NT2/D1 (cell line): ENCODE data around the gene SLC39A11.

Source experiments
- DNase-seq: peaks from one replicate; pipeline ENCODE4 v3.0.0-alpha.2; 2011; ENCODE audit warnings: low read depth, low spot score
- H3K27me3 ChIP-seq: 2 replicates; pipeline ENCODE4 v1.6.0; 2011; ENCODE audit warnings: mild to moderate bottlenecking; ENCODE audit not compliant: insufficient read length, insufficient read depth
- H3K36me3 ChIP-seq: 2 replicates; pipeline ENCODE4 v1.6.1; 2011; ENCODE audit warnings: mild to moderate bottlenecking, low read length, mixed read lengths; ENCODE audit not compliant: insufficient read depth, insufficient read length
- H3K4me1 ChIP-seq: 2 replicates; pipeline ENCODE4 v1.5.1; 2011; ENCODE audit not compliant: insufficient read depth, insufficient read length
- H3K4me3 ChIP-seq: 2 replicates; pipeline ENCODE4 v1.5.1; 2011; ENCODE audit warnings: low read depth; ENCODE audit not compliant: insufficient read length
- H3K9ac ChIP-seq: 2 replicates; pipeline ENCODE4 v1.6.0; 2011; ENCODE audit warnings: low read depth; ENCODE audit not compliant: insufficient read length
- H3K9me3 ChIP-seq: 2 replicates; pipeline ENCODE4 v1.5.1; 2011; ENCODE audit warnings: mild to moderate bottlenecking, low read length; ENCODE audit not compliant: insufficient read depth
- SUZ12 ChIP-seq: IDR thresholded peaks from 2 replicates; pipeline ENCODE4 v1.6.1; 2011; ENCODE audit not compliant: insufficient read length, insufficient read depth; ENCODE audit errors: extremely low read depth
- YY1 ChIP-seq: IDR thresholded peaks from 2 replicates; pipeline ENCODE4 v1.6.1; 2011; ENCODE audit not compliant: insufficient read length, insufficient read depth
- ZNF274 ChIP-seq: IDR thresholded peaks from 2 replicates; pipeline ENCODE4 v1.6.1; 2011; ENCODE audit warnings: mild to moderate bottlenecking, low read depth, low read length

The SLC39A11 gene

DNA sequence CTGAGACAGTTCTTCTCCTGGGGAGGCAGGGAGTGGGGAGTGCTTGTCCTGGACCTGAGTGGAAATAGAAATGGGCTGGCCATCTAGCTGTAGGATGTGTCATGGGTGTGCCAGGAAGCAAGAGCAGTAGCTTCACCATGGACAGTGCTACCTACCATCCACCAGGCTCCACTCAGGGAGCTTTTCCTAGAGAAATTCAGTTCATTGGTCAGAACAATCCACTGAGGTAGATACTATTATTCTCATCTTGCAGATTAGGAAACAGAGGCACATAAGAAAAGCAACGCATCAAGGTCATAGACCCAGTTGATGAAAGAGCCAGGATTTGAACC lies 372.0 kb downstream of the SLC39A11 start:
- Histone ChIP-seq H3K4me3 (no peak overlapping the region), H3K27me3 (no peaks in the 10 kb centered on the region)

GRCh38 chr17:72719578-72720493 lies 372.7 kb downstream of the SLC39A11 start:
- no peaks in the 10 kb centered on the region for H3K36me3 ChIP-seq
- no peaks in the 10 kb centered on the region for H3K9me3 ChIP-seq
- peak overlapping the region; percentile 28 for H3K9ac ChIP-seq
- peaks cover 10% of the 10 kb centered on the region for H3K4me1 ChIP-seq
- no peak for TF ChIP-seq YY1
- TF ChIP-seq ZNF274 = no peak
- TF ChIP-seq SUZ12 = no peak
- no peaks in the 10 kb centered on the region for H3K27me3 ChIP-seq
- no peak for DNase-seq
- H3K4me3 ChIP-seq = no peak overlapping the region

More for the DNA sequence above, 372.0 kb downstream of the SLC39A11 start:
- Histone ChIP-seq H3K9ac (no peak overlapping the region), H3K4me1 (peaks cover 10% of the 10 kb centered on the region), H3K9me3 (no peaks in the 10 kb centered on the region), H3K36me3 (no peaks in the 10 kb centered on the region)
- no peak for DNase-seq
- TF ChIP-seq YY1 = no peak
- no peak for TF ChIP-seq SUZ12
- no peak for TF ChIP-seq ZNF274

- no peak for DNase-seq
These were observed 373.3 kb downstream of the SLC39A11 start for GRCh38 chr17:72719206-72719577.

DNA sequence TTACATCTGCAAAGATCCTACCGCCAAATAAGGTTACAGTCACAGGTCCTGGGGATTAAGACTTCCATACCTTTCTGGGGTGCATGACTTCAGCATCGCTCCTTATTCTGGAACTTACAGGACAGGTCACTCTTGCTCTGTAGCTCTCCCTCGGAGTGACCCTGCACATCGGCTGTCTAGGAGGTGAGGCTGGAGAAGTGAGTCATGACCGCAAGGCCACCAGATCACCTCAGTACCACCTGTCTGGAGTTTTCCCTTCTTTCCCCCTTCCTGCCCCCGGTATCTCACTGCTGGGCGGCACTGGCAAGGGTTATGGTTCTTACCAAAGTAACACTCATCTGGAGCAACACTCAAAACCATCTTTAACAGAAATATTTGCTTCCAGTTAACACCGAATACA lies 374.8 kb downstream of the SLC39A11 start:
- no peak for DNase-seq
- TF ChIP-seq ZNF274 (no peak), YY1 (no peak), SUZ12 (no peak)
- Histone ChIP-seq H3K9me3 (no peaks in the 10 kb centered on the region), H3K9ac (no peak overlapping the region), H3K4me1 (peaks cover 10% of the 10 kb centered on the region), H3K27me3 (no peaks in the 10 kb centered on the region), H3K4me3 (no peak overlapping the region), H3K36me3 (no peaks in the 10 kb centered on the region)

More at GRCh38 chr17:72719206-72719577, 373.3 kb downstream of the SLC39A11 start:
- Histone ChIP-seq H3K4me3 (no peak overlapping the region), H3K27me3 (no peaks in the 10 kb centered on the region), H3K9me3 (no peaks in the 10 kb centered on the region), H3K9ac (no peak overlapping the region), H3K4me1 (peaks cover 10% of the 10 kb centered on the region), H3K36me3 (no peaks in the 10 kb centered on the region)
- TF ChIP-seq SUZ12 (no peak), YY1 (no peak), ZNF274 (no peak)

GRCh38 chr17:72717276-72717675 lies 375.2 kb downstream of the SLC39A11 start:
- no peaks in the 10 kb centered on the region for H3K9me3 ChIP-seq
- peaks cover 10% of the 10 kb centered on the region for H3K4me1 ChIP-seq
- no peak for DNase-seq
- no peaks in the 10 kb centered on the region for H3K36me3 ChIP-seq
- H3K9ac ChIP-seq = no peak overlapping the region
- no peak overlapping the region for H3K4me3 ChIP-seq
- no peak for TF ChIP-seq YY1
- TF ChIP-seq SUZ12 = no peak
- no peak for TF ChIP-seq ZNF274
- H3K27me3 ChIP-seq = no peaks in the 10 kb centered on the region

DNA sequence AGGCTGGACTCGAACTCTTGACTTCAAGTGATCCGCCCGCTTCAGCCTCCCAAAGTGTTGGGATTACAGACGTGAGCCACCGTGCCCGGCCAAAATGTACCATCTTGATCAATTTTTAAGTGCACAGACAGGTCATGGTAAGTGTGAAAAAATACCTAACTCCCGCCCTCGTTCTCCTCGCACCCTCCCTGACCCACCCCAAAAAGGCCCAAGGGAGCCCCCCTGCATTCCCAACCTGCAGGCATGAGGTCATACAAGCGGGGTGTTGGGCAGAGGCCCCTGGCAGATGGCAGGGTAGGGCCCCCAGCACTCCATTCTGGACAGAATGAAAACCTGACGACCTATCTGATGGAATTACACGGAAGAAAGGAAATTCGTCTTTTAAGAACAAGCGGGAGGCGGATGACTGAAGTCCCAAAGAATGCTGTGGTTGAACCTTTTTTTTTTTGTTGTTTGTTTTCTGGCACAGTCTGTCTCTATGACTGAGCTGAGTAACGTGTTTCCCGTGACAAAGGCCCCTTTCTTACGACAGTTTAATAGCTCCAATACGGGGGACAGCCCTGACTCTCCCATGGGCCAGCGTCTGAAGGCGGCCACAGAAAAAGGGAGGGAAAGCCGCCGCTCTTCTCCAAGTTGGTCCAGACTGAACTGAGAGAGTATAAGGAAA lies 376.4 kb downstream of the SLC39A11 start:
- H3K4me1 ChIP-seq = peaks cover 10% of the 10 kb centered on the region
- DNase-seq = peak; percentile 33
- peaks cover 6% of the 10 kb centered on the region for H3K9me3 ChIP-seq
- TF ChIP-seq ZNF274 = no peak
- TF ChIP-seq SUZ12 = no peak
- no peak for TF ChIP-seq YY1
- H3K9ac ChIP-seq = no peak overlapping the region
- H3K27me3 ChIP-seq = no peaks in the 10 kb centered on the region
- H3K4me3 ChIP-seq = no peak overlapping the region
- no peaks in the 10 kb centered on the region for H3K36me3 ChIP-seq

DNA sequence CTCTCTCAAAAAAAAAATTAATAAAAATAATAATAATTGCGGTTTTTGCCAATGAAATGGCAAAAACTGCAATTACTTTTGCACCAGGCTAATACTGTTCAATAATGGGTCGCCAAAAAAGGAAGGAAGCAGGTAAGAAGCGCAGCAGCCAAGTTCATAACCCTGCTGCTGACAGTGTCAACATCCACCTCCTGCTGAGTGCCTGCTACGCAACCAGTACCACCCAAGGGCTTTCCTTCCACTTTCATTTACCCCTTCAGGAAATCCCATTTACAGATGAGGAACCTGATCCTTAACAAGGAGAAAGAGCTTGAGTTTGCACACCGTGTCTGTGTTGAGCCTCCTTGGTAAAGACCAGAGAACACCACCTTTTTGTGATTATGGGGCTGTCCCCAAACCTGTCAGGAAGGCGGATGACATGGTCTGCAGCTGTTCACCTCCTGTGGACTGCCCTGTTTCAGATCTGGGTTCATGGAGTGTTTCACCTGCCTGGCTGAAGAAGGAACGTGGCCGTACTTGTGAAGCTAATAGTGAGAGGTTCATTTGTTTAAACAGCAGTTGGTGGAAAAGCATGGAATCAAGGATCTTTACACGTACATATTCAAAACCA lies 378.0 kb downstream of the SLC39A11 start:
- TF ChIP-seq ZNF274 = no peak
- TF ChIP-seq SUZ12 = no peak
- TF ChIP-seq YY1 = no peak
- no peaks in the 10 kb centered on the region for H3K36me3 ChIP-seq
- no peaks in the 10 kb centered on the region for H3K27me3 ChIP-seq
- DNase-seq = no peak
- H3K9me3 ChIP-seq = peaks cover 18% of the 10 kb centered on the region
- no peak overlapping the region for H3K4me3 ChIP-seq
- peaks cover 2% of the 10 kb centered on the region for H3K4me1 ChIP-seq
- no peak overlapping the region for H3K9ac ChIP-seq
